ENCODE data around the gene TRIM17. TPM values are rescaled to one million over a fixed set of nuclear protein-coding genes. Genes with fewer than 3 reads are reported as not detected.
A peak's percentile ranks its signal among the peaks of the same experiment; 100 is the strongest.

TRIM17 gene
- total RNA-seq, 2 donors from 2014 or later: 0.56 TPM; not detected in 1

GRCh38 chr1:228463559-228464455 is 47.1 kb upstream of the TRIM17 start:
- peaks cover 19% of the 10 kb centered on the region for H3K27me3 ChIP-seq (replicated peaks; ENCODE audit: insufficient read depth)
- DNase-seq (ENCODE audit: low spot score) (no peak), ATAC-seq (ENCODE audit: insufficient number of reproducible peaks, low FRiP score, low read depth) (no peak)
- H3K9me3 ChIP-seq: no peaks in the 10 kb centered on the region
- TF ChIP-seq CTCF (IDR thresholded peaks at IDR 0.05): no peak
- peaks cover 3 to 20% of the 10 kb centered on the region in 2 donors for H3K4me1 ChIP-seq (ENCODE audit: control insufficient read depth in 1 of 2, low read depth in 2 of 2)
- peak overlapping the region; percentile 61 for H3K4me3 ChIP-seq
- H3K27ac ChIP-seq: no peak overlapping the region
- H3K36me3 ChIP-seq: no peaks in the 10 kb centered on the region

DNA sequence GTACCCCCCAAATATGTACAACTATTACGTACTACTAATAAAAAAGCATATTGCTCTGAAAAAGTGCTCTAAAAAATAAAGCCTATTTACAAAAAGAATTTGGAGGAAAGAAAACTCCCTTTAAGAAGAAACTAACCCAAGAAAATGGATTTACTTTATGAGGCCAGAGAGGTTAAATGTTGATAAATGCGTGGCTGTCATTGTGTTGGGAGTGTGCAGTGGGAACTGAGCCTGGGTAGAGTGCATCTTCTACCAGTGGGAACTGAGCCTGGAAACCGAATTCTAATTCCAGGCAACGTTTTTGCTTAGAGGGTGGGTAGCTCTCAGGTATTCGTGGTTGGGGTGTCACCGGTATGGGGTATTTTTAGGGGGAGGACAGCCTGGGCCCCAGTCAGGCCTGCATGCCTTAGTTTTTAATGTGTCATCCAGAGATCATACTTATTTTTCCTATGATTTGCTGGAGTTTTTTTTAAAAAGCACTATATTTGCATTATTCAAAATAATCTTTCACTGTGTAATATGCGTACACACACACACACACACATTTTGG is 46.4 kb upstream of the TRIM17 start:
- TF ChIP-seq CTCF (IDR thresholded peaks at IDR 0.05): no peak
- Histone ChIP-seq H3K27me3 (replicated peaks; ENCODE audit: insufficient read depth) (peaks cover 15% of the 10 kb centered on the region), H3K36me3 (no peaks in the 10 kb centered on the region), H3K9me3 (no peaks in the 10 kb centered on the region), H3K4me3 (no peak overlapping the region), H3K4me1 (ENCODE audit: control insufficient read depth in 1 of 2, low read depth in 2 of 2) (peaks cover 3 to 26% of the 10 kb centered on the region in 2 donors), H3K27ac (no peak overlapping the region)
- ATAC-seq (ENCODE audit: insufficient number of reproducible peaks, low FRiP score, low read depth) (no peak), DNase-seq (ENCODE audit: low spot score) (no peak)

DNA sequence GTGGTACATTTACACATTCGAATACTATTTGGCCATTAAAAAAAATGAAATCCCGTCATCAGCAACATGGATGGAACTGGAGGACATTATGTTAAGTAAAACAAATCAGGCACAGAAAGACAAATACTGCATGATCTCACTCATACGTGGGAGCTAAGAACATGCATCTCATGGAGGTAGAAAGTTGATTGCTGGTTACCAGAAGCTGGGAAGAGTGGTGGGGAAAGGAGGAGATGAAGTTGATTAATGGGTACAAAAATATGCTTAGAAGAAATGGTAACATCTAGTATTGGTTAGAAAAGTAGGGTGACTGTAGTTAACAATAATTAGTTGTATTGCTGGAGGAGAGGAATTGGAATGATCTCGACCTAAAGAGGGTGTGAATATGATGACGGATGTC is 45.9 kb upstream of the TRIM17 start:
- Histone ChIP-seq H3K4me1 (ENCODE audit: control insufficient read depth in 1 of 2, low read depth in 2 of 2) (peaks cover 3 to 31% of the 10 kb centered on the region in 2 donors), H3K27ac (no peak overlapping the region)

GRCh38 chr1:228460821-228461220 is 44.2 kb upstream of the TRIM17 start:
- Histone ChIP-seq H3K27ac (no peak overlapping the region), H3K4me1 (ENCODE audit: control insufficient read depth in 1 of 2, low read depth in 2 of 2) (peaks cover 3 to 37% of the 10 kb centered on the region in 2 donors), H3K4me3 (no peak overlapping the region), H3K36me3 (no peaks in the 10 kb centered on the region), H3K27me3 (replicated peaks; ENCODE audit: insufficient read depth) (peaks cover 19% of the 10 kb centered on the region), H3K9me3 (no peaks in the 10 kb centered on the region)
- TF ChIP-seq CTCF (IDR thresholded peaks at IDR 0.05): no peak
- DNase-seq (ENCODE audit: low spot score) (no peak), ATAC-seq (ENCODE audit: insufficient number of reproducible peaks, low FRiP score, low read depth) (no peak)

More for the DNA sequence above, 45.9 kb upstream of the TRIM17 start:
- no peaks in the 10 kb centered on the region for H3K36me3 ChIP-seq
- H3K9me3 ChIP-seq: no peaks in the 10 kb centered on the region
- no peak overlapping the region for H3K4me3 ChIP-seq
- no peak for DNase-seq (ENCODE audit: low spot score)
- H3K27me3 ChIP-seq (replicated peaks; ENCODE audit: insufficient read depth): peaks cover 15% of the 10 kb centered on the region
- ATAC-seq (ENCODE audit: insufficient number of reproducible peaks, low FRiP score, low read depth): no peak
- TF ChIP-seq CTCF (IDR thresholded peaks at IDR 0.05): no peak
